OCI-LY7 (cell line): ENCODE measurements around the gene HTR7.

Experiments used
- EZH2phosphoT487 ChIP-seq: fragments of 200-600 bp; sonication (generic); IDR thresholded peaks from 2 replicates; pipeline ENCODE4 v1.6.1; 2018; ENCODE audit warnings: low read depth, borderline replicate concordance, mild to moderate bottlenecking, mixed run types, antibody characterized with exemption, low read length, moderate library complexity, mixed read lengths
- TF ChIP-seq, protein P1 (sequence below): fragments of 200-600 bp; sonication (generic); conservative IDR thresholded peaks from 2 replicates; pipeline ENCODE4 v1.5.1; 2014; ENCODE audit warnings: mild to moderate bottlenecking, antibody characterized with exemption, low read length, moderate library complexity, mixed read lengths

DNA sequence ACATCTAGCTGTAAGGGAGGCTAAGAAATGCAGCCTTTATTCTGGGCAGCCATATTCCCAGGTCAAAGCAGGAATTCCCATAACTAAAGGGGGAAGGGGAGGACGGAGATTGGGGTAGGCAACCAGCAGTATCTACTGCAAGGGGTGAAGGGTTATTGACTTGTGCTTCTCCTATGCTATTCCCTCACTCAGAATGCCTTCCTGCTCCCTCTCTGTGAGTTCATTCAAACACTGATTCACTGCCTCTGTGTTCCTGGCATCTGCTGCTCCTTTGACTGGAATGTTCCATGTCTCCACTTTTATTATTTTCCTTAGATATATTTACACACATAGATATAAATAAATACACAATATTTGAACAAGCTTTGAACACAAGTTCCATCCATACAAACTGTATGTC lies 11.1 kb downstream of the HTR7 start:
- TF ChIP-seq, protein P1, sequence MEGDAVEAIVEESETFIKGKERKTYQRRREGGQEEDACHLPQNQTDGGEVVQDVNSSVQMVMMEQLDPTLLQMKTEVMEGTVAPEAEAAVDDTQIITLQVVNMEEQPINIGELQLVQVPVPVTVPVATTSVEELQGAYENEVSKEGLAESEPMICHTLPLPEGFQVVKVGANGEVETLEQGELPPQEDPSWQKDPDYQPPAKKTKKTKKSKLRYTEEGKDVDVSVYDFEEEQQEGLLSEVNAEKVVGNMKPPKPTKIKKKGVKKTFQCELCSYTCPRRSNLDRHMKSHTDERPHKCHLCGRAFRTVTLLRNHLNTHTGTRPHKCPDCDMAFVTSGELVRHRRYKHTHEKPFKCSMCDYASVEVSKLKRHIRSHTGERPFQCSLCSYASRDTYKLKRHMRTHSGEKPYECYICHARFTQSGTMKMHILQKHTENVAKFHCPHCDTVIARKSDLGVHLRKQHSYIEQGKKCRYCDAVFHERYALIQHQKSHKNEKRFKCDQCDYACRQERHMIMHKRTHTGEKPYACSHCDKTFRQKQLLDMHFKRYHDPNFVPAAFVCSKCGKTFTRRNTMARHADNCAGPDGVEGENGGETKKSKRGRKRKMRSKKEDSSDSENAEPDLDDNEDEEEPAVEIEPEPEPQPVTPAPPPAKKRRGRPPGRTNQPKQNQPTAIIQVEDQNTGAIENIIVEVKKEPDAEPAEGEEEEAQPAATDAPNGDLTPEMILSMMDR: no peak
- no peak for TF ChIP-seq EZH2phosphoT487
